ENCODE measurements around the gene LHFPL2. TPM values are rescaled to one million over a fixed set of nuclear protein-coding genes. Genes with fewer than 3 reads are reported as not detected.
A peak's percentile ranks its signal among the peaks of the same experiment; 100 is the strongest.

The LHFPL2 gene
- total RNA-seq, 1 donor from 2014 or later = 42.1 TPM

DNA sequence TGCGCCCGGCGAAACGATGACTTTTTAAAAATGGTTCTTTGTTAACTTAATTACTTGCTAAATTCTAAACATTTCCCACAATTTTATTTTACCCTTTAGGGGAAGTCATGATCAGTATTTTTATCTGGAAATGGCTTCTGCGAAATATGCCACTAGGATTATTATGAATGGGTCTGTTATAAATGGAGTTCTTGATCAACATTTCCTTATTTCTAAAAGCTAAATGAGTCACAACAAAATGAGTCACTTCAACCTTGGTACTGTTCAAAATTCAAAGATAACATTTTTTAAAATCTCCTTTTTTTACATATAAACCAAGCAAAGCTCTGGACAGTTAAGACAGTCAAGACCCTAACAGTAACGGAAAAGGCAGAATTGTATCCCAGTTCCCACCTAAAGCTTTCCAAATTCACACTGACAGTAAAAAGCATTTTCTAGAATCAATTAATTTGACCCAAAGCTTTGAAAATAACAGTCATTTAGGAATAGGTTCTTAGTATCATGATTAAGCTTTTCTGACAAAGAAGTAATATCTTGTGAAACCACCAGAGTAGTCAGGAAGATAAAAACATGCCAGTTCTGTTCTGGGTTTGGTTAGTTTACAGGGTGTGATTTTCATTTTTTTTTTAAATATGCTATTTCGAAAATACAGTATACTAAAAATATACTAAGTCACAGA is 81.7 kb downstream of the LHFPL2 start:
- Mint-ChIP-seq H3K36me3 (peaks cover 20% of the 10 kb centered on the region), H3K27me3 (ENCODE audit: low read depth) (no peaks in the 10 kb centered on the region), H3K9me3 (peaks cover 5% of the 10 kb centered on the region), H3K4me3 (no peak overlapping the region), H3K27ac (no peak overlapping the region), H3K4me1 (peaks cover 41% of the 10 kb centered on the region)
- TF ChIP-seq, protein P1, sequence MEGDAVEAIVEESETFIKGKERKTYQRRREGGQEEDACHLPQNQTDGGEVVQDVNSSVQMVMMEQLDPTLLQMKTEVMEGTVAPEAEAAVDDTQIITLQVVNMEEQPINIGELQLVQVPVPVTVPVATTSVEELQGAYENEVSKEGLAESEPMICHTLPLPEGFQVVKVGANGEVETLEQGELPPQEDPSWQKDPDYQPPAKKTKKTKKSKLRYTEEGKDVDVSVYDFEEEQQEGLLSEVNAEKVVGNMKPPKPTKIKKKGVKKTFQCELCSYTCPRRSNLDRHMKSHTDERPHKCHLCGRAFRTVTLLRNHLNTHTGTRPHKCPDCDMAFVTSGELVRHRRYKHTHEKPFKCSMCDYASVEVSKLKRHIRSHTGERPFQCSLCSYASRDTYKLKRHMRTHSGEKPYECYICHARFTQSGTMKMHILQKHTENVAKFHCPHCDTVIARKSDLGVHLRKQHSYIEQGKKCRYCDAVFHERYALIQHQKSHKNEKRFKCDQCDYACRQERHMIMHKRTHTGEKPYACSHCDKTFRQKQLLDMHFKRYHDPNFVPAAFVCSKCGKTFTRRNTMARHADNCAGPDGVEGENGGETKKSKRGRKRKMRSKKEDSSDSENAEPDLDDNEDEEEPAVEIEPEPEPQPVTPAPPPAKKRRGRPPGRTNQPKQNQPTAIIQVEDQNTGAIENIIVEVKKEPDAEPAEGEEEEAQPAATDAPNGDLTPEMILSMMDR (IDR thresholded peaks at IDR 0.05; ENCODE audit: unreplicated experiment) = no peak
- no peak for DNase-seq (ENCODE audit: low spot score in 2 of 2, unreplicated experiment in 2 of 2)

GRCh38 chr5:78565395-78565794 is 83.2 kb downstream of the LHFPL2 start:
- Mint-ChIP-seq H3K27me3 (ENCODE audit: low read depth) (no peaks in the 10 kb centered on the region), H3K36me3 (peaks cover 20% of the 10 kb centered on the region), H3K9me3 (peaks cover 5% of the 10 kb centered on the region), H3K4me1 (peaks cover 41% of the 10 kb centered on the region), H3K4me3 (no peak overlapping the region), H3K27ac (no peak overlapping the region)
- no peak for DNase-seq (ENCODE audit: low spot score in 2 of 2, unreplicated experiment in 2 of 2)
- TF ChIP-seq, protein P1 (IDR thresholded peaks at IDR 0.05; ENCODE audit: unreplicated experiment) = no peak

DNA sequence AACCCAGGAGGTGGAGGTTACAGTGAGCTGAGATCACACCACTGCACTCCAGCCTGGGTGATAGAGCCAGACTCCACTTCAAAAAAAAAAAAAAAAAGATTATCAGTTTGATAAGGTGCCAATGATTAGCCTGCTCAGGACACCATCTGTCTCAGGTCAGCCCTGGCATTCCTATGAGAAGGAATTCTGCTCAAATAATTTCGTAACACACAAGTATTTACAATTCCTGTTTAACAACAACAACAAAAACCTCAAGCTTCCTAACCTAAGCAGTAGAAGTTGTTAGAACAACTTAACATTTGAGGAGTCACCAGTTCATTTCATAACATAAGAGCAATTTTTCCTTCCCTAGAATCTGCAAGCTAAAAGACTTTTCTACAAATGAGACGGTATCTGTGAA is 85.0 kb downstream of the LHFPL2 start:
- Mint-ChIP-seq H3K27me3 (ENCODE audit: low read depth) (no peaks in the 10 kb centered on the region), H3K27ac (no peak overlapping the region), H3K4me1 (peaks cover 24% of the 10 kb centered on the region), H3K9me3 (peaks cover 5% of the 10 kb centered on the region), H3K4me3 (no peak overlapping the region), H3K36me3 (peaks cover 23% of the 10 kb centered on the region)
- TF ChIP-seq, protein P1 (IDR thresholded peaks at IDR 0.05; ENCODE audit: unreplicated experiment) = no peak
- no peak for DNase-seq (ENCODE audit: low spot score in 2 of 2, unreplicated experiment in 2 of 2)

DNA sequence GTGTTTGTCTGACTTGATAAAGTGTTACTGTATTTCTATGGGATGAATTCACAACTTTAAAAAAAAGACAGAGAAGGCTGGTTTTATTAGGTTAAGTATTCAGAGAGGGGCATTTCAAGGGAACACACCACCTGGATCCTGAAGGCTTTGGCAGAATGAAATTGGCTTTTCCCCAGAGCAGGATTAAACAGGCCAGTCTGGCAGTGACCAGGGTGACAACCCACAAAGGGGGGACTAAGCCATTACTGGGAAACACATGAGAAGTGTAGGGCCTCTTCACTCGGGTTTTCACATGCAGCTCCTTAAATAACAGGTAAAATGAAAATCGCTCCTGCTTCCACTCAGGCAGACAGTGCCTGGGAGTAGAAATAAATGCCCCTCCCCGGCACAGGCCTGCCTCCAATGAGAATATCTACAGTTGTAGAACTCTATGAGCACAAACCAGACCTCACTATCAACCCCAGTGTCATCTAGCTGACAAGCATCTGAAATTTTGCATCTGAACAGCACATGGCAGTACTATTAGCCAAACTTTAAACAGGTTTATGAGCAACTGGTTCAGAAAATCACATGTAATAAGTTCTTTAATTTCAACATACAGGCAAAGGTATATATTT is 85.8 kb downstream of the LHFPL2 start:
- Mint-ChIP-seq H3K4me1 (peaks cover 16% of the 10 kb centered on the region), H3K9me3 (peaks cover 5% of the 10 kb centered on the region), H3K4me3 (no peak overlapping the region), H3K36me3 (peaks cover 23% of the 10 kb centered on the region), H3K27ac (peak overlapping the region; percentile 43), H3K27me3 (ENCODE audit: low read depth) (no peaks in the 10 kb centered on the region)
- TF ChIP-seq, protein P1 (IDR thresholded peaks at IDR 0.05; ENCODE audit: unreplicated experiment) = no peak
- no peak for DNase-seq (ENCODE audit: low spot score in 2 of 2, unreplicated experiment in 2 of 2)

- H3K9me3 Mint-ChIP-seq = peaks cover 5% of the 10 kb centered on the region
- TF ChIP-seq, protein P1 (IDR thresholded peaks at IDR 0.05; ENCODE audit: unreplicated experiment) = no peak
- no peaks in the 10 kb centered on the region for H3K27me3 Mint-ChIP-seq (ENCODE audit: low read depth)
- H3K4me3 Mint-ChIP-seq = no peak overlapping the region
- H3K36me3 Mint-ChIP-seq = peaks cover 23% of the 10 kb centered on the region
- no peak for DNase-seq (ENCODE audit: low spot score in 2 of 2, unreplicated experiment in 2 of 2)
- no peak overlapping the region for H3K27ac Mint-ChIP-seq
- H3K4me1 Mint-ChIP-seq = peaks cover 9% of the 10 kb centered on the region
These were observed 86.6 kb downstream of the LHFPL2 start for GRCh38 chr5:78562001-78562400.

All from mesothelial cell of epicardium (in vitro differentiated cells).